Neural progenitor cell (in vitro differentiated cells): ENCODE data around the gene IGSF3.
A peak's percentile ranks its signal among the peaks of the same experiment; 100 is the strongest.

Source experiments
- EZH2 ChIP-seq: fragments of 200-600 bp; sonication (generic); IDR thresholded peaks from 2 replicates; pipeline ENCODE4 v1.6.1; 2017; ENCODE audit warnings: antibody characterized with exemption, mild to moderate bottlenecking, moderate library complexity
- EZH2phosphoT487 ChIP-seq: fragments of 200-600 bp; sonication (generic); IDR thresholded peaks from 2 replicates; pipeline ENCODE4 v1.6.1; 2017; ENCODE audit warnings: antibody characterized with exemption
- TF ChIP-seq, protein P1 (sequence below): fragments of 200-600 bp; sonication (generic); IDR thresholded peaks from 2 replicates; pipeline ENCODE4 v1.5.1; 2017; ENCODE audit warnings: antibody characterized with exemption, mild to moderate bottlenecking

DNA sequence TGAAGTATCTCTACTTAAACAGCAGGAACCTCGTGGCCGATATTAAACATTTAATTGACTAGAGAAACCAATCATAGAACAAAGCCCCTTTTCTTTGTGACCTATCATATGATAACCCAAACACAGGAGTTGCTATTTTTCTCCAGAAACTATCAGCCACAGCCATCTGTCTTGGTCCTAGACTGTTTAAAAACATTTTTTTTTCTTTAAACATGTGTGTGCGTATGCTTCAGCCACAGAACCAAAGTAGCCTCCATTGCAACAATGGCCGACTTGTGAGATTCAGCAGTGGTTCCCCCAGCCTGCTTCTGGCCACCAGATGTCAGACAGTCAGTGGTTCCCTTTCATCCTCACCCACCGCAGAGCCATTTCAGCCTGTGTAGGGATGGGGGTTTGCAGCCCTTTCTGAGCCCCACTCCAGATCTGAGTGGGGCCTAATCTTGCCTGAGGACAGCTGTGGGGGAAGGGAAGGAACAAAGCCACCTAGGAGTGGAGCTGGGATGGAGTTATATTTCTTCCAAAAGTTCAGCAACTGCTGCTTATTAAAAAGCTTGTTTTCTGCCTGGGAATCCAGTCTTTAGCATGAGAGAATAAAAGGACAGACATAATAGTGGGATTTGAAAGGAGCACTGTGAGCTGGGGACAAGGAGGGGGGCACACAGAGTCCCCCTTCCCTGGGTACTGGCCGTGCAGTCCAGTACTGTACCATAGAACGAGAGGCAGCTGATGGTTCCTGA, 11.7 kb upstream of the IGSF3 start:
- TF ChIP-seq, protein P1, sequence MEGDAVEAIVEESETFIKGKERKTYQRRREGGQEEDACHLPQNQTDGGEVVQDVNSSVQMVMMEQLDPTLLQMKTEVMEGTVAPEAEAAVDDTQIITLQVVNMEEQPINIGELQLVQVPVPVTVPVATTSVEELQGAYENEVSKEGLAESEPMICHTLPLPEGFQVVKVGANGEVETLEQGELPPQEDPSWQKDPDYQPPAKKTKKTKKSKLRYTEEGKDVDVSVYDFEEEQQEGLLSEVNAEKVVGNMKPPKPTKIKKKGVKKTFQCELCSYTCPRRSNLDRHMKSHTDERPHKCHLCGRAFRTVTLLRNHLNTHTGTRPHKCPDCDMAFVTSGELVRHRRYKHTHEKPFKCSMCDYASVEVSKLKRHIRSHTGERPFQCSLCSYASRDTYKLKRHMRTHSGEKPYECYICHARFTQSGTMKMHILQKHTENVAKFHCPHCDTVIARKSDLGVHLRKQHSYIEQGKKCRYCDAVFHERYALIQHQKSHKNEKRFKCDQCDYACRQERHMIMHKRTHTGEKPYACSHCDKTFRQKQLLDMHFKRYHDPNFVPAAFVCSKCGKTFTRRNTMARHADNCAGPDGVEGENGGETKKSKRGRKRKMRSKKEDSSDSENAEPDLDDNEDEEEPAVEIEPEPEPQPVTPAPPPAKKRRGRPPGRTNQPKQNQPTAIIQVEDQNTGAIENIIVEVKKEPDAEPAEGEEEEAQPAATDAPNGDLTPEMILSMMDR, result peak; percentile 11
- TF ChIP-seq EZH2, result no peak
- TF ChIP-seq EZH2phosphoT487, result no peak
